HEK293T (cell line): ENCODE results near the gene DRAM1.

ENCODE experiments used
- BHLHE40 ChIP-seq: fragments of 450-650 bp; IDR thresholded peaks from 2 replicates; pipeline ENCODE4 v1.6.1; 2016; ENCODE audit warnings: mild to moderate bottlenecking, moderate library complexity, borderline replicate concordance
- CTBP1 ChIP-seq: fragments of 450-650 bp; IDR thresholded peaks from 2 replicates; pipeline ENCODE4 v1.6.1; 2016; ENCODE audit warnings: borderline replicate concordance
- ELF4 ChIP-seq: fragments of 450-650 bp; IDR thresholded peaks from 2 replicates; pipeline ENCODE4 v1.6.1; 2017; ENCODE audit warnings: antibody characterized with exemption
- FOXA1 ChIP-seq: fragments of 450-650 bp; IDR thresholded peaks from 2 replicates; pipeline ENCODE4 v1.6.1; 2016; ENCODE audit warnings: mild to moderate bottlenecking
- FOXK2 ChIP-seq: fragments of 450-650 bp; IDR thresholded peaks from 2 replicates; pipeline ENCODE4 v1.6.1; 2016; ENCODE audit warnings: mild to moderate bottlenecking
- FOXM1 ChIP-seq: fragments of 450-650 bp; IDR thresholded peaks from 2 replicates; pipeline ENCODE4 v1.6.1; 2017; ENCODE audit warnings: mild to moderate bottlenecking, borderline replicate concordance
- L3MBTL2 ChIP-seq: fragments of 450-650 bp; conservative IDR thresholded peaks from 2 replicates; pipeline ENCODE4 v1.6.1; 2016; ENCODE audit warnings: mild to moderate bottlenecking
- LEF1 ChIP-seq: fragments of 450-650 bp; IDR thresholded peaks from 2 replicates; pipeline ENCODE4 v1.6.1; 2017; ENCODE audit warnings: mild to moderate bottlenecking, borderline replicate concordance
- NFRKB ChIP-seq: fragments of 450-650 bp; IDR thresholded peaks from 2 replicates; pipeline ENCODE4 v1.6.1; 2016; ENCODE audit warnings: mild to moderate bottlenecking, moderate library complexity
- SP1 ChIP-seq: fragments of 450-650 bp; IDR thresholded peaks from 2 replicates; pipeline ENCODE4 v1.6.1; 2017
- SUZ12 ChIP-seq: fragments of 450-650 bp; IDR thresholded peaks from 2 replicates; pipeline ENCODE4 v1.6.1; 2016; ENCODE audit warnings: mild to moderate bottlenecking
- ZNF384 ChIP-seq: fragments of 450-650 bp; IDR thresholded peaks from 2 replicates; pipeline ENCODE4 v1.6.1; 2016
- TF ChIP-seq, protein P1 (sequence below): fragments of 450-650 bp; IDR thresholded peaks from 2 replicates; pipeline ENCODE4 v1.6.1; 2016

DNA sequence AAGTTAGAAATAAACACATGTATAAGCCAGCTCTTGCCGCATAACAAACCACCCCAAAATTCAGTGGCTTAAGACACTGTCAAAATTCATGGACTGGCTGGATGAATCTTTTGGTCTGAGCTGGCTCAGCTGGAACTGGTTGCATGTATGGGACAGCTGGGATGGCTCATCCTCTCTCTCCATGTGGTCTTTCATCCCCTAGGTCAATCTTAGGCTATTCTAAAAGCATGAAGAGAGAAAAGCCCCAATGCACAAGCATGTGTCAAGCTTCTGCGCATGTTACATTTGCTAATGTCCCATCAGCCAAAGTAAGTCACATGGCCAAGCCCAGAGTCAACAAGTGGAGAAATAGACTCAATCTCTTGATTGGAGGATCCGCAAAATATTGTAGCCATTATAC lies 71.0 kb downstream of the DRAM1 start:
- no peak for TF ChIP-seq FOXA1
- TF ChIP-seq, protein P1, sequence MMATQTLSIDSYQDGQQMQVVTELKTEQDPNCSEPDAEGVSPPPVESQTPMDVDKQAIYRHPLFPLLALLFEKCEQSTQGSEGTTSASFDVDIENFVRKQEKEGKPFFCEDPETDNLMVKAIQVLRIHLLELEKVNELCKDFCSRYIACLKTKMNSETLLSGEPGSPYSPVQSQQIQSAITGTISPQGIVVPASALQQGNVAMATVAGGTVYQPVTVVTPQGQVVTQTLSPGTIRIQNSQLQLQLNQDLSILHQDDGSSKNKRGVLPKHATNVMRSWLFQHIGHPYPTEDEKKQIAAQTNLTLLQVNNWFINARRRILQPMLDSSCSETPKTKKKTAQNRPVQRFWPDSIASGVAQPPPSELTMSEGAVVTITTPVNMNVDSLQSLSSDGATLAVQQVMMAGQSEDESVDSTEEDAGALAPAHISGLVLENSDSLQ: no peak
- TF ChIP-seq FOXM1: no peak
- no peak for TF ChIP-seq FOXK2
- TF ChIP-seq NFRKB: no peak
- TF ChIP-seq LEF1: no peak
- no peak for TF ChIP-seq BHLHE40
- no peak for TF ChIP-seq CTBP1
- no peak for TF ChIP-seq SUZ12
- TF ChIP-seq ZNF384: no peak
- TF ChIP-seq L3MBTL2: no peak
- no peak for TF ChIP-seq ELF4
- no peak for TF ChIP-seq SP1
